SW 1271 (cell line): ENCODE measurements around the gene EFCAB10.

Experiments
- DNase-seq, 2 experiments: peaks; one replicate each; lab custom pipeline; 2025; lab: John Stamatoyannopoulos, UW

Gene EFCAB10, protein sequence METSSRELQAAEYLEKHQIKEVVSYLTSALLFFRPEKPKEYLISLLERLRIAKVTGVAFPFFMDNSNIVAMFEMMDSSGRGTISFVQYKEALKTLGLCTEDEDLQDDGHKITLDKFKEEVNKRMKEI

DNA sequence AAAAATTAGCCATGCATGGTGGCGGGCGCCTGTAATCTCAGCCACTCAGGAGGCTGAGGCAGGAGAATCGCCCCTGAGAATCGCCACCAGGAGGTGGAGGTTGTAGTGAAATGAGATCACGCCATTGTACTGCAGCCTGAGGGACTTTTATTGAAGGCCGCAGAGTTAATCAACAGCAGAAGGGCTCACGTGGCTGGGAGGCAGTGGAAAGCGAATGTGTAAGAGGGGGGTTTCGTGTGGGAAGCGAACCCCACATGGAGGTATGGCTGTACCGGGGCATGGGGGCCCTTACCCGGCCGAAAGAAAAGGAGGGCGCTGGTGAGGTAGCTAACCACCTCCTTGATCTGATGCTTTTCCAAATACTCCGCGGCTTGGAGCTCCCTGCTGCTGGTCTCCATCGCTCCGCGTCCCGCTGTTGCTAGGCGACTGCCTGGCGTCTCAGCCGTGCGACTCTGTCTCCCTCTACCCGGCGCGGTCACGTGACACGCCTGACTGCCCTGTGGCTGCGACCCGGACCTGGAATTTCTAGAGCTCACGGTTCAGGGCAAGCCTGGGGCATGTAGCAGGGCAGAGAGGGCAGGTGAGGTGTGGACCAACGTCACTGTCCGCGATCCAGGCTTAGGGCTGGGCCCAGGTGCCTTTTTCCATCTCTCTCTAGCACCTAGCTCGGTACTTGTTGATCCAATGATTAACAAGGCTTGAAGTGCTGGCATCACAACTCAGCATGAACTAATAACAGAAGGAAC lies at the start of gene EFCAB10:
Gene EFCAB10 (minus strand): TSS at position 428 of the 746 bp plus-strand sequence. CDS start 30 bp downstream, at position 398.
- no peak for DNase-seq

DNA sequence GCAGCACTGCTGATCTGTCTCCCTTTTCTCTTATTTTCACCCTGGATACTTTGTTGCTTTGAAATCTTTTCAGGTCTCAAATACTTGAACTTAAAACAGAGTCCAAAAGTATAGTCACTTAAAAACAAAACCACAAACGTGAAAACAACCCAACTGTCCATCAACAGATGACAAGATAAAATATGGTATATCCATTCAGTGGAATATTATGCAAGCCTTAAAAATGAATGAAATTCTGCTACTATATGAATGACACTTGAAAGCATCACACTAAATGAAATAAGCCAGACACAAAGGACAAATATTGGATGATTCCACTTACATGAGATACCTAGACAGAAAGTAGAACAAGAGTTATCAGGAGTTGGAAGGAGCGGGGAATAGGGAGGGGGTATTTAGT lies 44.7 kb upstream of the EFCAB10 start:
- DNase-seq = no peak

DNA sequence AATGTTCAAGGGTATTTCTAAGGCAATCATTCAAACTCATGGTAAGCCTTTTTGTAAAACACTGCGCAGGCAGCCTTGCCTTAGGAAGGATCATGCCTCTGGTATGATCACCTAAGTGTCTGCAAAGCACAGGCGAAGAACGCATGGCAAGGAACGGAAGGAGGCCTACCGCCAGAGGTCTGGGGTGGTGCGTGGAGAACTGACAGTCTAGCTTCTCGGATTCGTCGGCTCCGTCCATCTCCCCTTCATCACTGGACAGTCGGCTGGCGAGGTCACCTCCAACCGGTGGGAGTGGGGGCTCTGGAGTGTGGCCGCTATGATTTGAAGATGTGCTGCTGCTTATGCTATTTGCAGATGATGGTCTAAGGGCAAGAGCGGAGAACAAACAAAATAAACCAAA lies 42.6 kb upstream of the EFCAB10 start:
- no peak for DNase-seq

DNA sequence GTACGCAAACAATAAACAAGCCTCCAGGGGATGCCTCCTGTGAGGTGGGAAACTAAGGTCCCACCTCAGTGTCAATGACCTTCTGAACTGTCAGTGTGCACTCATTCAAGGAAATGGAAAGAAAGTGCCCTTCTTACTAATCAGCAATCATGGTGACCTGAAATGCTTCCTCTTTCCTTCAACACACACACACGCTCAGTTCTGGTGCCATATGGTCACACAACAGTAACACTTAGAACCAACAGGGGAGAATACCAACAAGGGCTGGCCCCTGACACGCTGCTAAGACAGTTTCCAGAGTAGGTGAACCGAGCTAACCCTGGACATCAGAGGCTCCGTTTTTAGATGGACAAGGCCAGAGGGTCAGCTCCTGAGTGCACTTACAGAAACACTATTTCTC lies 42.1 kb upstream of the EFCAB10 start:
- no peak for DNase-seq

DNA sequence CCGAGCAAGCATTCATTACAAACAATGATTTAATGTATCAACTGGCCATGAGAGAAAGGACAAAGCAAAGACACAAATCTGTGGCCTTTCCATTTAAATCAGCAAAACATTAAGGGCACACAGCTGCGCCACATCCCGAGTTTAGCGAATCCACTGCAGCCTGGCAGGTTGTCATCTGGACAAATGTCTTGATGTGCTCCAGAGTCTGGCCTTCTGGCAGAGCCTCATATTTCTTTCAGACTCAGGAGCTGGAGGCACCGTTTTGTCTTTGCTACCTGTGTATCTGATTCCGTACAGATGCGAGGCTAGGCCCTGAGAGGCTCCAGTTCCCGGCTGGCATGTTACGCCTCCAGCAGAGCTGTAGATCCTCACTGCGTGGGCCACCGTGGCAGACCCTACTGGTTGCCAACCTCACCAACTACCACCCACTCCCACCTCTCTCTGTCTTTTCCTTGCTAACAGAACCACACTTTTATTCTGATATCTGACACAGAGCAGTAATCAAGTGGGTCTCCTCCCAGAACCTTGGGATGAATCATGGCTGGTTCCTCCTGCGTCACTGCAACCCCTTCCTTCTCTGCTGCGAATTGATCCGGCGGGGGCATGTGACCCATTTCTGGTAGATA lies 40.9 kb upstream of the EFCAB10 start:
- no peak for DNase-seq

DNA sequence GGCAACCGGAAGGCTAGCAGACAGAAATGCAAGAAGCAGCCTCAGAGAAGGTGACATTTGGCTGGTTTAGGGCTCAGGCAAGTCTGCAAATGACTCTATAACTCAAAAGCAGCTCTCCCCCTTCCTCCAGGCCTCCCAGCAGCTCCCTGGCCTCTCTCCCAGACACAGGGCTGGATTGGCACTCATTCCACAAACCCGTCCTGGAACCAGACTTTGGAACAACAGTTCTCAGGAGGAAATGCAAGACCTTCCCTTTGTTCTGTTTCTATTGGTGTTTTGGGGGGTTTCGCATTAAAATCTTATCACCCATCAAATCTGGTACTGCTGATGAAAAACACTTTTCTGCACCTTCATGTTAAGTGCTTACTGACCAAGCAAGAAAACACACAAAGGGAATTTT lies 40.3 kb upstream of the EFCAB10 start:
- no peak for DNase-seq

DNA sequence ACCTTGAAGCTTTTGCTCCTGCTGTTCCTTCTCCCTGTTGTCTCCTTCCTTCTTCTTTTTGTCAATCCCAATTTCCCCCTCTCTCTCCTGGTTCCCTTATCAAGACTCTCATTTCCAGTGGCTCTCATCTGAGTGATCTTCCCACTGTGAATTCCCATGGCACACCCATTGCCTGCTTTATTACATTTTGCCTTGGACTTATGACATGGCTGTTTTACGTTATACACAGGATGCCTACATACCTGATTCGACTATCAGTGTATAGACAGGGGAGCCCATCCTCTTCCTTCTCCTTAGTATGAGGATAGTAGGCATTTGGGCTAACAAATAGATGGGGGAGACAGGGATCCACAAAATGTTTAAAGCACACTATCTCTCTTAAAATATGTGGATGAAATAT lies 39.9 kb upstream of the EFCAB10 start:
- DNase-seq = no peak

DNA sequence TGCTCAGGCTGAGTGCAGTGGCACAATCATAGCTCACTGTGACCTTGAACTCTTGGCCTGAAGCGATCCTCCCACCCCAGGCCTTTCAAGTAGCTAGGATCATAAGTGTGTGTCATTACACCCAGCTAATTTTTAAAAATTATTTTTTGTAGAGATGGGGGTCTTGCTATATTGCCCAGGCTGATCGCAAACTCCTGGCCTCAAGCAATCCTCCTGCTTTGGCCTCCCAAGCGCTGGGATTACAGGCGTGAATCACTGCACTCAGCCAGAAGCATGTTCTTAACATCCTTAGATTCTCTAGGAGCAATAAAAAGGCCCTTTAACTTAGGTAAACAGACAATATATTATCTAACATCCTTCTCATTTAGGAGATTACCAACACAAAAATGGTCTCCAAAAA lies 38.3 kb upstream of the EFCAB10 start:
- DNase-seq = no peak

DNA sequence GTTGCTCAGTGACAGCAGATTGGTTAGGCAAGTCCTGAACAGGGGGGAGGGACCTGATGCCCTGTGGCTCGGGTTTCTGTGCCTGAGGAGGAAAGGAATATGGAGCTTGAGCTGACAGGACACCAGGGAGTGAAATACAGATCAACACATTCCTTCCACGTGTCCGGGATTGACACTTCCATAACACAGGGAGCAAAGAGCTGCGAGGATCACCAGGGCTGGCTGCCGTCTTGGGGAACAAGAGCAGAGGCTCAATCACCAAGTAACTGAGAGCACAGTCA lies 36.7 kb upstream of the EFCAB10 start:
- DNase-seq = no peak

DNA sequence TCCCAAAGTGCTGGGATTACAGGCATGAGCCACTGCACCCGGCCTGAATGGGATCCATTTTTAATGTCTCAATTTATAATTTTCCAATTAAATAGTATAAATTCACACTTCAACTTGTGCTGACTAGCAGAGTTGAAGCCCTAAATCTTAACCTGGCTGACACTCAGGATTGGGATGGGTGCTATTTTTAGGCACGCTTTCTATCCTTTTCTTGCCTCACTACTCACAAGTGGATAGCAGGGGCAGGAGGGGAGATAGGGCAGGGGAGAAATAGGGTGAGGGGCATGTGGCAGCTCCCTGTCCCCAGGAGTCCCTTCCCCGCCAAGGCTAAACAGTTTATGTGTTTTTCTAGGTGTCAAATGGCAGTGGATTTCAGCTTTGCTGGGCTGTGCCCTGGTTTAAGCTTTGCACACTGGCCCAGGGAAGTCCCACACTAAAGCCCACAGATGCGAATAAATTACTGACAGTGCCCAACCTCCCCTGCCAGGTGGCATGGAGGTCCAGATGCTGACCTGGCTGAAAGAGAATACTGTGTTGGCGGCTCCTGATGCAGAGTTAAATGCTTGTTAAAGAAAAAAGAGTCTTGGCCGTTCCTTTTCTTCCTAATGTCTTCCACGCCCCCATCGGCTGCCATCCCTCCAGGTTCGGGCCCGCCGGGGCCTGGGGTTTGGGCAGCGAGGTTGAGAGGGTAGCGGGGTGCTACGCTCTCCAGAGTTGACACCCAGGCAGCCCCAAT lies 36.2 kb upstream of the EFCAB10 start:
- no peak for DNase-seq

DNA sequence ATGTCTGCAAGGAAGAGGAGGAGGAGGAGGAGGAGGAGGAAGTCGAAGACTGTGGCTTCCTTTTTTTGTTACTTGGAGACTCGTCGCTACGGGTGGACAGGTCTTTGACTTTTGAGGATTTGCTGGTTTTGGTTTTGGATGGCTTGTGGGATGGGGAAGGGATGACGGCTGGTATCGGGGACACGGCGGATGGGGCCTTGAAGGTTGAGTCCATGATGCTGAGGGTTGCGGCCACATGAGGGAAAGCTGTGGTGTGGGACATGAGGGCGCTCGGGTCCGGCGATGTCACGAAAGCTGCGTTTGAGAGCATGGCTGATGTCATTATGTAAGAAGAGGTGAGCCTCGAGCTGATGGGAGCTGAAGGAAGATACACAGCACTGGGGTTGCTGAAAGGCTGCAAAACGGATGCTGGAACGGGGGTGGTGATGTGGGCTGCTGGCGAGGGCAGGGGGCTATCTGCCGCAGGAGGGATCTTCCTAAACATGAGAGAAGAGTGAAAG lies 33.1 kb upstream of the EFCAB10 start:
- DNase-seq = no peak

DNA sequence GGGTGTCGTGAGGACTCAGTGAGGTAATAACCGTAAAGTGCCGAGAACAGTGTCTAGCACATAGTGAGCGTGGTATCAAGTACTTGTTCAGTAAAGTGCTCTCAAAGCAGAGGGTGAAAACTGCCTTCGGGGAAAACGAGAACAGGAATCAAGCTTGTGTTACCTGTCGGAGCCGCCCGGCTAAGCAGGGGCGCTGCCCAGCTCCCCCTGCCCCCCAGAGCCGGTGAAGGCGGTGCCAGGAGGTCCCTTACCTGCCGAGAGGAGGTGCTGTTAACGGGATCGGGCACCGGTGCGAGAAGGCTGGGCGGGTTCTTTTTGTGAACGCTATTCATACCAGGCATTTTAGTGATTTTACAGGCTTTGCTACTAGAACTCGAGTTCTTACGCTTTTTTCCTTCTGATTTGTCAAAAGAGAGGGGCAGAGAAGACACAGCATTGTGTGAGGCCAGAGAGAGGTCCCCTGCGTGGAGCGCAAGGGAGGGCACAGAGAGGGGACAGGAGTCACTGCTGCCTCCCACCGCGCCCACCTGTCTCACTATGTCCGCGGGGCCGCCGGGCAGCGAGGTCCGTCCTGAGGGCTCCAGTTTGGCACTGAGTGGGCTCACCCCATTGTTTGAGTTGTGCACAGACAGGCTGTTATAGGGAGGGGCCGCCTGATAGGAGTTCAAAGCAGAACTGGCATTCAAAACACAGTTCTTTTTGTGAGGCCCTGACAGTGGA lies 32.5 kb upstream of the EFCAB10 start:
- no peak for DNase-seq

DNA sequence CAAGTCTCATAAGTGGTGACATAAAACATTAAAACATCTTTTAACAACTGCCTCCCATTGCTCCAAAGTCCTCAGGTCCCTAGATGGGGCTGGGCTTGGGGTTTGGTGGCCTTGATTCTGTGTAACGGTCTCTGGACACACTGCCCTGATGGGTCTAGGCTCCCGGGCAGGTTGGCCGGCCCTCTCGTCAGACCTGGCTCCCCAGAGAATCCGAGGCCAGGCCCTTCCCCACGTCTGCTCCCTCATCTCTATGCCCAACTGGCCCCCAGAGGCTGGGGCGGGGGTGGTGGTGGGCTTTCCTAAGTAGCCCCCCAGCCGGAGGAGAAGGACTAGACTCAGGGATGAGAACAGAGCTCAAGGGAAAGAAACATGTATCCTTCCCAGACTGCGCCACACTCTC lies 31.5 kb upstream of the EFCAB10 start:
- no peak for DNase-seq

DNA sequence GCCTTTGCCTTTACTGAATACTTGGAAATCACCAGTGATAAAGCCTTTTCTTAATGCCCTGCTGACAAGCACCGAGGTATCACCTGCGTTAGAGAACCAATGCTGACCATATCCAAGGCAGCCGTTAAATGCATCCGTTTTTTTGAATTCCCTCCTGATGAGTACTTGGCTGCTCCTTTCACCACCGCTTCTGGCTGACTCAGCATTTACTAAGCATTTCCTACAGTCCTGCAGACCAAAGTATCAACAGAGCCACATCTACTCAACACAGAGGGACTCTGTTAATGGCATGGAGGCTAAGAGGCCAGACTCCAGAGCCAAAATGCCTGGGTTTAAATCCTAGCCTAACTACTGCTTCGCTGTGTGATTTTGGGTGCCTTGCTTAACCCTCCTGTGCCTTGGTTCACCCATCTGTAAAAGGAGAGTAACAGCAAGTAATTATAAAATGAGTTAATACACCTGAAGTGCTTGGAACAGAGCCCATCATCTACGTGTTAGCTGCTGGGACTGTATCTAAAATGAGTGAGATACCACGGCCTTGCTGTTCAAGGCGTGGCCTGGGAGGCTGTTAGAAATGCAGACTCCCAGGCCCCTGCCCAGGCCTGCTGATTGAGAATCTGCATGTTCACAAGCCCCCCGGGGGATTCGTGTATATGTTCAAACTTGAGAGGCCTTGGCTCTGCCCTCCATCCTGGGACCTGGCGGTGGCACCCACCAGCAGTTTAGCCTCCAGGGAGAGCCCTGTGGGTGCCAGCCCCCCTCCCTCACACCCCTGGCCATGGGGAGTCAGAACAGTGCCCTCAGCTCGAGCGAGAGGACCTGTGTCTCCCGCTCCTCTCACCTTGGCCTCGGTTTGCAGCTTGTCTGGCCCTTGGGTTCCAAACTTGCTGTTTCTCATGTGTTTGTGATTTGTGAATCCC lies 30.8 kb upstream of the EFCAB10 start:
- no peak for DNase-seq

DNA sequence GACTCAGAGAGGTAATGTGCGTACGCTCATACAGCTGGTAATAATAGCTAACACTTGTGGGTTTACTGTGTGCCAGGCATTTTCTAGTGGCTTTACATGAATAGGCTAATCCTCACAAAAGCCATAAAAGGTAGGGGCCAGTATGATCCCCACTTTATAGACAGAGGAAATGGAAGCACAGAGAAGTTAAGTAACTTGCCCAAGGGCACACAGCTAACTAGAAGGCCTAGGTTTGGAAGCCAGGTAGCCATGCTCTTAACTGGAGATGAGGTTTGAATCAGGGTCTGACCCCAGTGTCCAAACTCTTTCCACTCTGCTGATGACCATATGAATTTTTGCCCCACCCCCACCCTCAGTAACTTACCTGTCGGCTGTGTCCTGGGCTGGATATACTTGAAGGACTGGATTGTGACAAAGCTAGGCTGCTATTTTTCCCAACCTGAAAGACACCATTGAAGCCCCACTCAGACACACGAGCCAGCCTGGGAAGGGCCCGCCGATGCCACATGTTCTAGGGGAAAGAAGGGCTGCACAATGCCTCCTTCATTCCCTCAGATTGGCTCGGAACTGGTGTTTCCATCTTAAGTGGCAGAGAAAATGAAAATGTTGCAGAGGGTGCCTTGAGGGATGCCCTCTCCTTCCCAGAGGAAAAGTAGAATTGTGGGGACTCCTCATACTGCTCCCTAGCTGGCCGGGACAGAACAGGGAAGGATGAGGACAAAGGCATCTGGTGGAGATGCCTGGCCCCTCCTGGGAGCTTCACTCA lies 29.1 kb upstream of the EFCAB10 start:
- DNase-seq = no peak

DNA sequence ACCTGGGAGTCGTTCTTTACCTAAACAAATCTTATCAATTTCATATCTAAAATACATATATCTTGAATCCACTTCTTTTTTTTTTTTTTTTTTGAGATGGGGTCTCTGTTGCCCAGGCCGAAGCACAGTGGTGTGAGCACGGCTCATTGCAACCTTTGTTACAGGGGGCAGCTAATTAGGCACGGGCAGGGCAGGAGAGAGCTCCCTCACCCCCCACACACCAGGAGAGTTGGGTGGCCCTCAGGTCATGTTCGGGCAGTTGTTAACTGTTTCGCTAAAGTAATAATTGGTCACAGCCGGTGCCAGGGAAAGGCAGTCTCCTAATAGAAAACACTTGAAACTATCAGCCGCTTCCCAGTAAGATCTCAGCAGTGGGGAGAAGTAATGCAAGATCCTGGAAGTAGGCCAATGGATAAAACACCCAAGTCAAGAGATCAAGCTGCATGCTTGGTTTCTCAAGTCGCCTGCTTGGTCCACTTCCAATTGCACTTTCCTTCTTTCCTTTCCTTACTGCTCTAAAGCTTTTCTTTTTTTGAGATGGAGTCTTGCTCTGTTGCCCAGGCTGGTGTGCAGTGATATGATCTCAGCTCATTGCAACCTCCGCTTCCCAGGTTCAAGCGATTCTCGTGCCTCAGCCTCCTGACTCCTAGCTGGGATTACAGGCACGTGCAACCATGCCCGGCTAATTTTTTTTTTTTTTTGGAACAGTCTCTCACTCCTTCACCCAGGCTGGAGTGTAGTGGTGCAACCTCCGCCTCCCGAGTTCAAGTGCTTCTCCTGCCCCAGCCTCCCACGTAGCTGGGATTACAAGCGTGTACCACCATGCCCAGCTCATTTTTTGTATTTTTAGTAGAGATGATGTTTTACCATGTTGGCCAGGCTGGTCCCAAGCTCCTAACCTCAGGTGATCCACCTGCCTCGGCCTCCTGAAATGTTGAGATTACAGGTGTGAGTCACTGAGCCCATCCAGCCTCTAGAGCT lies 21.3 kb upstream of the EFCAB10 start:
- no peak for DNase-seq

DNA sequence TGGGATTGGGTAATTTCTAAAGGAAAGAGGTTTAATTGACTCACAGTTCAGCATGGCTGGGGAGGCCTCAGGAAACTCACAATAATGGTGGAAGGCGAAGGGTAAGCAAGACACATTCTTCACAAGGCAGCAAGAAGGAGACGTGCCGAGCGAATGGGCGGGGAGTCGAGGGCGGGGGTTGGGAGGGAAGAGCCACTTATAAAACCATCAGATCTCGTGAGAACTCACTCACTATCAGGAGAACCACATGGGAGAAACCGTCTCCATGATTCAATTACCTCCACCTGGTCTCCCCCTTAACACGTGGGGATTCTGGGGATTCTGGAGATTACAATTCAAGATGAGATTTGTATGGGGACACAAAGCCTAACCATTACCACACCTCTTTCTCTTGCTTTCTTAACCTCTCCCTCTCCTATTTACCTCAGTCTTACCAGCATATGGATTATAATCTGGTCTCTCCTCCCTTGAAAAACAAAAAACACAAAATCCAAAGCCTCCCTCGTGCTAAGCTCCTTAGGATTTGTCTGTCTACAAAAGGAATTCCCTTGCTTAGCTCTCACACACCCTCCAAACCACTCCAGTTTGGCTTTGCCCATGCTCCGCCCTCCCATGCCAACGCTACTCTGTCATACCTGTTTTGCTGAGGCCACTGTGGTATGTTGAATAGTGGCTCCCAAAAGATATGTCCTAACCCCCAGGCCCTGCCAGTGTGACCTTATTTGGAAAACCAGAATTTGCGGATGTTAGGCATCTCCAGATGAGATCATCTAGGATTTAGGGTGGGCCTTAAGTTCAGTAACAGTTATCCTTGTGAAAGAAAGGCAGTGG lies 19.6 kb upstream of the EFCAB10 start:
- no peak for DNase-seq

DNA sequence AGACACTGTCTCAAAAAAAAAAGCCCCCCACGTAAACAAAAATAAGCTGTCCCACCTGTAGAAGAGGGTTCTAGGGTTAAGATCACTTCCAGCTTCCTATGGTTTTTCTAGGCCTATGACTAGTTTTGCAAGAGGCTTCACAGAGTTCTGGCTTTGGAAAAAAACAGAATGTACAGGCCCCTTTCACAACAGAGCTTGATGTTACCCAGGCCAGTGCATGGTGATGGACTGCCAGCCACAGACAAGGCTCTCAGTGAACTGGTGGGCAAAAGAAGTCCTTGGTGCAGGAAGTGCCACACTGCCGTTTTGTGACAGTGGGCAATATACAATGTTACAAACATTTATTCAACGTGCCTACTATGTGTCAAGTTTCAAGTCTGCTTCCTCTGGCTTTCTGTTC lies 18.3 kb upstream of the EFCAB10 start:
- no peak for DNase-seq
